Sigmoid colon (tissue), 3 donors: ENCODE data around the gene KLHL3.

ENCODE experiments used
- CTCF ChIP-seq, 4 experiments: fragments of 450-650 bp in 3 of 4; fragments of 200-600 bp in 1 of 4; IDR thresholded peaks; one replicate each; pipeline ENCODE4 v1.5.1; 2016 to 2019; ENCODE audit warnings: antibody characterized with exemption in 4 of 4, mild to moderate bottlenecking in 3 of 4, moderate library complexity in 2 of 4
- POLR2A ChIP-seq, 2 donors: fragments of 450-650 bp; IDR thresholded peaks; one replicate each; pipeline ENCODE4 v1.6.1; 2016; ENCODE audit warnings: antibody characterized with exemption in 2 of 2, mild to moderate bottlenecking in 2 of 2, moderate library complexity in 2 of 2

- TF ChIP-seq CTCF (IDR thresholded peaks at IDR 0.05) (no peak), POLR2A (IDR thresholded peaks at IDR 0.05) (no peak)
Measured at GRCh38 chr5:137621306-137621705, 114.6 kb downstream of the KLHL3 start.
